SJCRH30 (cell line): ENCODE data around the gene GMIP. TPM values are rescaled to one million over a fixed set of nuclear protein-coding genes. Genes with fewer than 3 reads are reported as not detected.
"Not testable (repeated sequence)": the region's sequence is repeated elsewhere in the genome, so short reads cannot be mapped to it uniquely, and the experiment has no call there.

ENCODE experiments used
- DNase-seq, 2 experiments: peaks; one replicate each; pipeline ENCODE4 v3.0.0-alpha.2; 2015 to 2020
- H3K27ac ChIP-seq: fragments of 250-450 bp; sonication (Bioruptor Pico); 2 replicates; pipeline ENCODE4 v1.5.1; 2020; ENCODE audit warnings: mild to moderate bottlenecking, moderate library complexity
- H3K27me3 ChIP-seq: fragments of 250-450 bp; sonication (Bioruptor Pico); 2 replicates; pipeline ENCODE4 v1.5.1; 2020; ENCODE audit warnings: mild to moderate bottlenecking, moderate library complexity
- H3K36me3 ChIP-seq: fragments of 250-450 bp; sonication (Bioruptor Pico); 2 replicates; pipeline ENCODE4 v1.5.1; 2020; ENCODE audit warnings: mild to moderate bottlenecking, moderate library complexity
- H3K4me1 ChIP-seq: fragments of 250-450 bp; sonication (Bioruptor Pico); 2 replicates; pipeline ENCODE4 v1.5.1; 2020; ENCODE audit warnings: mild to moderate bottlenecking, moderate library complexity
- H3K4me3 ChIP-seq: fragments of 250-450 bp; sonication (Bioruptor Pico); 2 replicates; pipeline ENCODE4 v1.5.1; 2020; ENCODE audit warnings: mild to moderate bottlenecking, moderate library complexity
- H3K9me3 ChIP-seq: fragments of 250-450 bp; sonication (Bioruptor Pico); replicated peaks from 2 replicates; pipeline ENCODE4 v1.5.1; 2020; ENCODE audit warnings: mild to moderate bottlenecking, moderate library complexity
- total RNA-seq: library from RNA; depleted of rRNA; stranded (reverse); fragments of >200 nt; shearing (Covaris generic); gene quantifications from 2 replicates; pipeline ENCODE4 v1.2.3, GENCODE V29; 2014

The GMIP gene
- total RNA-seq, 1 experiment from 2014 or later = 4.6 TPM

GRCh38 chr19:19619181-19619848, 24.1 kb downstream of the GMIP start:
- Histone ChIP-seq H3K9me3 (no peaks in the 10 kb centered on the region), H3K36me3 (no peaks in the 10 kb centered on the region), H3K4me3 (peak overlapping the region; percentile 60), H3K27me3 (no peaks in the 10 kb centered on the region; the same call in 1 of the 2 replicates), H3K27ac (no peak overlapping the region), H3K4me1 (no peaks in the 10 kb centered on the region; the same call in 1 of the 2 replicates)
- DNase-seq = no peak

GRCh38 chr19:19618219-19619051, 25.0 kb downstream of the GMIP start, which contains the start of gene PBX4:
Gene PBX4 (minus strand): TSS chr19:19618687. CDS start chr19:19618629, 58 bp downstream.
- no peaks in the 10 kb centered on the region for H3K36me3 ChIP-seq
- H3K4me1 ChIP-seq = no peaks in the 10 kb centered on the region; the same call in 1 of the 2 replicates
- H3K9me3 ChIP-seq = no peaks in the 10 kb centered on the region
- no peaks in the 10 kb centered on the region; the same call in 1 of the 2 replicates for H3K27me3 ChIP-seq
- peak within 1 kb of the TSS; percentile 60 for H3K4me3 ChIP-seq
- peak; percentile 97 for DNase-seq
- no peak within 1 kb of the TSS for H3K27ac ChIP-seq

GRCh38 chr19:19615086-19615485, 28.4 kb downstream of the GMIP start:
- Histone ChIP-seq H3K36me3 (no peaks in the 10 kb centered on the region), H3K4me1 (no peaks in the 10 kb centered on the region; the same call in 1 of the 2 replicates), H3K27me3 (no peaks in the 10 kb centered on the region; the same call in 1 of the 2 replicates), H3K4me3 (no peak overlapping the region), H3K9me3 (no peaks in the 10 kb centered on the region), H3K27ac (no peak overlapping the region)
- DNase-seq = no peak

DNA sequence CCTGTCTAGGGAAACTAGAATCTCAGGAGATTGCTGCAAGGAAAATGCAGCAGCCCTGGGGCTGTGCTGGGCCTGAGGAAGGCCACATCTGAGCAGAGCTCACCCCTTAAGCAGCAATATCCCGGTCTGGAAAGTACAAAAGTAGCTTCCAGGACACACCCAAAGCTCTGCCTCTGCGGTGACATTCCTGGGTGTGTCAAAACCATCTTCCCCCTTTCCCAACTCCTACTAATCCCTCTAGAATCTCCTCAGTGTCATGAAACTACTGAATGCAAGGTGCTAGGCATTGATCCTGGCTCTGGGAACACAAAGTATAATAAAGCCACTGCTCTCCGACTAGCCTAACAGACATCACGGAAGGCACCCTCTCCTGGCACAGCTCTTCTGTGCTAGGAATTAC, 30.0 kb downstream of the GMIP start:
- Histone ChIP-seq H3K36me3 (no peaks in the 10 kb centered on the region), H3K27ac (no peak overlapping the region), H3K4me3 (no peak overlapping the region), H3K4me1 (no peaks in the 10 kb centered on the region), H3K9me3 (no peaks in the 10 kb centered on the region), H3K27me3 (no peaks in the 10 kb centered on the region)
- DNase-seq = no peak

GRCh38 chr19:19610376-19611202, 32.9 kb downstream of the GMIP start:
- H3K4me3 ChIP-seq = no peak overlapping the region
- H3K9me3 ChIP-seq = no peaks in the 10 kb centered on the region
- H3K36me3 ChIP-seq = no peaks in the 10 kb centered on the region
- no peak overlapping the region for H3K27ac ChIP-seq
- DNase-seq = no peak
- peaks cover 5% of the 10 kb centered on the region; the same call in 1 of the 2 replicates for H3K4me1 ChIP-seq
- H3K27me3 ChIP-seq = no peaks in the 10 kb centered on the region

DNA sequence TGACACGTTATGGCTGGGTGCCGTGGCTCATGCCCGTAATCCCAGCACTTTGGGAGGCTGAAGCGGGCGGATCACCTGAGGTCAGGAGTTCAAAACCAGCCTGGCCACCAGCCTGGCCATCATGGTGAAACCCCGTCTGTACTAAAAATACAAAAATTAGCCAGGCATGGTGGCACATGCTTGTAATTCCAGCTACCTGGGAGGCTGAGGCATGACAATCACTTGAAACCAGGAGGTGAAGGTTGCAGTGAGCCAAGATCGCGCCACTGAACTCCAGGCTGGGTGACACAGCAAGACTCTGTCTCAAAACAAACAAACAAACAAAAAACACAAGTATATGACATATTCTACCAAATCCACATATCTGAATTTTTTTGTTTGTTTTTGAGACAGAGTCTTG, 36.8 kb downstream of the GMIP start:
- H3K27ac ChIP-seq, H3K27me3 ChIP-seq, H3K36me3 ChIP-seq, H3K4me1 ChIP-seq, DNase-seq, H3K4me3 ChIP-seq, H3K9me3 ChIP-seq: not testable (repeated sequence)

DNA sequence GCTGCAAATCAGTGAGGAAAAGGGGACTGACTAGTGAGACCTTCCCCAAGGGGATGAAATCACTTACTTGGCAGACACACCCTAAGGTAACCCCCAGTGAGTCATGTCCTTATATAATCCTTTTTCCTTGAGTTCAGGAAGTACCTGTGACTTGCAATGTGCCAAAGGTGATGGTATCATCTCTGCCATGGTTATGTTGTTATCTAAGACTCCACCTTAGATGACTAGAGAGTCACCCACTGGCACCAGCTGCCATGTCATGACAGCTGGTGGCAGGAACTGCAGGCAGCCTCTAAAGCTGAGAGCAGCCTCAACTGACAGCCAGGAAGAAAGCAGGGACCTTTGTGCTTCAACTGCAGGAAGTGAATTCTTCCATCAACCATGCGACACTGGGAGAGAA, 37.4 kb downstream of the GMIP start:
- no peak overlapping the region for H3K4me3 ChIP-seq
- H3K27ac ChIP-seq = no peak overlapping the region
- no peaks in the 10 kb centered on the region for H3K36me3 ChIP-seq
- no peaks in the 10 kb centered on the region for H3K27me3 ChIP-seq
- no peaks in the 10 kb centered on the region for H3K9me3 ChIP-seq
- H3K4me1 ChIP-seq = peaks cover 5% of the 10 kb centered on the region; the same call in 1 of the 2 replicates
- peak; percentile 24 to 53 for DNase-seq

DNA sequence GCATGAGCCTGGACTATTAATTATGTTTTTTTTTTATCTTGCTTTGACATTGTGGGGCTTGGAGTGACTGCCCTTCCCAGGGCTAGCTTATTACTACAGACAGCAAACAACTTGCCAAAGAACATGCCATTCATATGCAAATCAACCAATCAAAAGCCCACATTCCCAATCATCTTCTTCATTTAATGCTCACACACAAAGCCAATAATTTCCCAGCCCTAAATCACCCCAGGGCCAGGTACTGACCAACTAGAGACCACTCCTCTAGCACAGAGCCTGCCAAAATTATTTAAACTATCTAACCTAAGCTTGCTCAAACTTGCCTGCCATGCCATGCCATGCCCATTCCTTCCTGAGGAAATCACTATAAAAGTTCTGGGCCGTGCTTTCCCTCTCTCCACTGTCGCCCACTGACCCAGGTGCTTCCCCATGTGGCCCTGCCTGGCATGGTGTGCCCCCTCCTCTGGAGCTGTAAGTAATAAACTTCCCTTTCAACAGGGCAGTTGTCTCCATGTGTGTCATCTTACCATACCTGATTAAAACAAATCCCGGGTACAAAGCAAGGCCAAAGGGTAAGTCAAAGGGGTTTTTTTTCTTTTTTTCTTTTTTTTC, 40.6 kb downstream of the GMIP start:
- DNase-seq = no peak
- peaks cover 5% of the 10 kb centered on the region; the same call in 1 of the 2 replicates for H3K4me1 ChIP-seq
- H3K27ac ChIP-seq = no peak overlapping the region
- no peaks in the 10 kb centered on the region for H3K36me3 ChIP-seq
- no peaks in the 10 kb centered on the region for H3K9me3 ChIP-seq
- no peak overlapping the region for H3K4me3 ChIP-seq
- H3K27me3 ChIP-seq = no peaks in the 10 kb centered on the region

DNA sequence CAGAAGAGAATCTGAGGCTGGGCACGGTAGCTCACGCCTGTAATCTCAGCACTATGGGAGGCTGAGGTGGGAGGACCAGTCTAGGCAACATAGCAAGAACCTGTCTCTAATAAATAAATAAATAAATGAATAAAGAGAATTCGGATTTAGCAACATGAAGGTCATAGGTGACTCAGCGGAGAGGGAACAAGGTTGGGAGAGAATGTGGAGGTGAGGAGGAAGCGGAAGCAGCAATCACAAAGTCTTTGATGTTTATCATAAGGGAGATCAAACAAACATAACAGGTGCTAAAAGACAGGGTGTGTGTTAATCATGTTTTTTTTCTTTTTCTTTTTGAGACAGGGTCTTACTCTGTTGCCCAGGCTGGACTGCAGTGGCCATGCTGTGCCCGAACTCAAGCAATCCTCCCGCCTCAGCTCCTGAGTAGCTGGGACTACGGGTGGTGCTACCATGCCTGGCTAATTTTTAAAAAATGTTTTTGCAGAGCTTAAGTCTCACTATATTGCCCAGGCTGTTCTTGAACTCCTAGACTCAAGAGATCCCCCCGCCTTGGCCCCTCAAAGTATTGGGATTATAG, 41.2 kb downstream of the GMIP start:
- Histone ChIP-seq H3K9me3 (no peaks in the 10 kb centered on the region), H3K36me3 (no peaks in the 10 kb centered on the region), H3K4me3 (no peak overlapping the region), H3K4me1 (peaks cover 5% of the 10 kb centered on the region; the same call in 1 of the 2 replicates), H3K27me3 (no peaks in the 10 kb centered on the region), H3K27ac (no peak overlapping the region)
- DNase-seq = no peak

GRCh38 chr19:19600793-19601330, 42.6 kb downstream of the GMIP start:
- Histone ChIP-seq H3K9me3 (no peaks in the 10 kb centered on the region), H3K27me3 (no peaks in the 10 kb centered on the region), H3K4me3 (no peak overlapping the region), H3K36me3 (no peaks in the 10 kb centered on the region), H3K4me1 (peaks cover under 1% of the 10 kb centered on the region; the same call in 1 of the 2 replicates), H3K27ac (no peak overlapping the region)
- DNase-seq = no peak

- not testable (repeated sequence) for H3K27ac ChIP-seq, H3K27me3 ChIP-seq, H3K4me3 ChIP-seq, H3K4me1 ChIP-seq, H3K36me3 ChIP-seq, H3K9me3 ChIP-seq, DNase-seq
Observed at GRCh38 chr19:19598728-19599451, 44.6 kb downstream of the GMIP start.

- Histone ChIP-seq H3K9me3 (no peaks in the 10 kb centered on the region), H3K4me3 (no peak overlapping the region), H3K4me1 (no peaks in the 10 kb centered on the region), H3K36me3 (no peaks in the 10 kb centered on the region), H3K27ac (no peak overlapping the region), H3K27me3 (no peaks in the 10 kb centered on the region)
- DNase-seq = no peak
Observed at GRCh38 chr19:19597809-19598306, 45.6 kb downstream of the GMIP start.

GRCh38 chr19:19595171-19595701, 48.2 kb downstream of the GMIP start:
- DNase-seq = no peak
- Histone ChIP-seq H3K4me3 (no peak overlapping the region), H3K36me3 (no peaks in the 10 kb centered on the region), H3K27ac (no peak overlapping the region), H3K4me1 (peaks cover 11% of the 10 kb centered on the region), H3K27me3 (no peaks in the 10 kb centered on the region), H3K9me3 (no peaks in the 10 kb centered on the region)
